Adrenal gland (tissue), 5 donors: ENCODE data around the gene PORCN.

Source experiments
- POLR2A ChIP-seq, 2 donors: fragments of 450-650 bp; IDR thresholded peaks; one replicate each; pipeline ENCODE4 v1.6.1; 2017; ENCODE audit warnings: antibody characterized with exemption in 2 of 2, mild to moderate bottlenecking in 2 of 2, moderate library complexity in 1 of 2
- TF ChIP-seq, protein P1 (sequence below), 6 experiments: fragments of 450-650 bp in 4 of 6; fragments of 200-600 bp in 2 of 6; sonication (generic) in 1 of 6; IDR thresholded peaks; 1 replicate in 5 of 6; 2 replicates in 1 of 6; pipeline versions ENCODE4 v1.5.1 to v1.8.0; 2016 to 2021; ENCODE audit warnings: antibody characterized with exemption in 6 of 6, mild to moderate bottlenecking in 2 of 6, moderate library complexity in 1 of 6
- donor health status: DM: no; HTN: no; CAD: no.

DNA sequence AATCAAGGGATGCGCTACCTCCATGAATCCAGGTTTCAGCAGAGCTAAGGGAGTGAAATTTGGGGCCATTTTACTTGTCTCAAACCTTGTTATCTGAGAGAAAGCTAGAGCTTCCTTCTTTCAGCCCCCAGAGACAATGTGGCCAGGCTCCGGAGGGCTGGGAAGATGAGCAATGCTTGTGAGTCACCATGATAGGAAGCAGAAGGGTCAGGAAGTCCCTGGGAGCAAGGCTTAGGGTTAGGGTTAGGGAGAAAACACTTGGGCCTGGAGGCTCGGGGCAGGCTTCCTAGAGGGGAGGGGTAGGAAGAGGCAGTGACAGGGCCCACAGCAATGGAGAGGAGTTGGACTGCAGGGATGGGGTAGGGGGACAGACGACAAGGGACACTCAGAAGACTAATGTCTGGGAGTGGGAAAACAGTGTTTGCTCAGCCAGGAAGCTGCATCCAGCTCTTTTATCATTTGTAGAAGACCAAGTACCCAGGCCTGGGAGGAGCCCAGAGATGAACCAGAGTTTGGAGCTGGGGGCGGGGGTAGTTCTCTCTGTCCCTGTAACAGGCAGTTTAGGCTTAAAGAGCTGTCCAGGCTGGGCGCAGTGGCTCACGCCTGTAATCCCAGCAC lies 16.4 kb upstream of the PORCN start:
- no peak for TF ChIP-seq POLR2A (IDR thresholded peaks at IDR 0.05)
- TF ChIP-seq, protein P1, sequence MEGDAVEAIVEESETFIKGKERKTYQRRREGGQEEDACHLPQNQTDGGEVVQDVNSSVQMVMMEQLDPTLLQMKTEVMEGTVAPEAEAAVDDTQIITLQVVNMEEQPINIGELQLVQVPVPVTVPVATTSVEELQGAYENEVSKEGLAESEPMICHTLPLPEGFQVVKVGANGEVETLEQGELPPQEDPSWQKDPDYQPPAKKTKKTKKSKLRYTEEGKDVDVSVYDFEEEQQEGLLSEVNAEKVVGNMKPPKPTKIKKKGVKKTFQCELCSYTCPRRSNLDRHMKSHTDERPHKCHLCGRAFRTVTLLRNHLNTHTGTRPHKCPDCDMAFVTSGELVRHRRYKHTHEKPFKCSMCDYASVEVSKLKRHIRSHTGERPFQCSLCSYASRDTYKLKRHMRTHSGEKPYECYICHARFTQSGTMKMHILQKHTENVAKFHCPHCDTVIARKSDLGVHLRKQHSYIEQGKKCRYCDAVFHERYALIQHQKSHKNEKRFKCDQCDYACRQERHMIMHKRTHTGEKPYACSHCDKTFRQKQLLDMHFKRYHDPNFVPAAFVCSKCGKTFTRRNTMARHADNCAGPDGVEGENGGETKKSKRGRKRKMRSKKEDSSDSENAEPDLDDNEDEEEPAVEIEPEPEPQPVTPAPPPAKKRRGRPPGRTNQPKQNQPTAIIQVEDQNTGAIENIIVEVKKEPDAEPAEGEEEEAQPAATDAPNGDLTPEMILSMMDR (IDR thresholded peaks at IDR 0.05), result no peak
